Mesenchymal stem cell (in vitro differentiated cells and primary cell): ENCODE results near the gene NLRP5.
"Not testable (repeated sequence)": the region's sequence is repeated elsewhere in the genome, so short reads cannot be mapped to it uniquely, and the experiment has no call there.

Experiments
- DNase-seq: peaks from one replicate; pipeline ENCODE4 v3.0.0-alpha.2; 2013
- H2AFZ ChIP-seq: one replicate; pipeline ENCODE4 v1.6.1; 2013; ENCODE audit warnings: low read depth, mild to moderate bottlenecking, control low read depth, inconsistent platforms, low read length, moderate library complexity
- H2AK5ac ChIP-seq: 2 replicates; pipeline ENCODE4 v1.6.1; 2013; ENCODE audit warnings: low read length, moderate library complexity, mild to moderate bottlenecking, inconsistent platforms; ENCODE audit not compliant: severe bottlenecking
- H2BK120ac ChIP-seq: one replicate; pipeline ENCODE4 v1.6.1; 2013; ENCODE audit warnings: low read depth, mild to moderate bottlenecking, inconsistent platforms, low read length, moderate library complexity
- H2BK12ac ChIP-seq, 2 experiments: one replicate each; pipeline ENCODE4 v1.6.1; 2013; ENCODE audit warnings: inconsistent platforms in 2 of 2, low read length in 2 of 2, mild to moderate bottlenecking in 2 of 2, moderate library complexity in 2 of 2, control low read depth in 1 of 2
- H2BK15ac ChIP-seq: one replicate; pipeline ENCODE4 v1.6.1; 2013; ENCODE audit warnings: mild to moderate bottlenecking, low read depth, inconsistent platforms; ENCODE audit not compliant: poor library complexity, severe bottlenecking
- H2BK5ac ChIP-seq: 2 replicates; pipeline ENCODE4 v1.6.1; 2013; ENCODE audit warnings: low read depth, mild to moderate bottlenecking, low read length, control low read depth, inconsistent platforms; ENCODE audit not compliant: poor library complexity, severe bottlenecking
- H3K14ac ChIP-seq, 2 experiments: one replicate each; pipeline ENCODE4 v1.6.1; 2013; ENCODE audit warnings: inconsistent platforms in 2 of 2, low read length in 2 of 2, control low read depth in 1 of 2, mild to moderate bottlenecking in 1 of 2, moderate library complexity in 1 of 2
- H3K18ac ChIP-seq, 2 experiments: one replicate each; pipeline ENCODE4 v1.6.1; 2013; ENCODE audit warnings: inconsistent platforms in 2 of 2, low read length in 2 of 2, control low read depth in 1 of 2, low read depth in 1 of 2, mild to moderate bottlenecking in 1 of 2
- H3K23ac ChIP-seq, 2 experiments: one replicate each; pipeline ENCODE4 v1.6.1; 2013; ENCODE audit warnings: inconsistent platforms in 2 of 2, low read length in 2 of 2, mild to moderate bottlenecking in 2 of 2, moderate library complexity in 2 of 2, control low read depth in 1 of 2
- H3K27ac ChIP-seq: 2 replicates; pipeline ENCODE4 v1.5.1; 2013; ENCODE audit warnings: mild to moderate bottlenecking, moderate library complexity, low read length, control low read depth, inconsistent platforms; ENCODE audit not compliant: poor library complexity, severe bottlenecking
- H3K27me3 ChIP-seq, 2 experiments: 2 replicates each; pipeline versions ENCODE4 v1.6.1 to v1.7.0; 2013; ENCODE audit warnings: low read length in 2 of 2, mild to moderate bottlenecking in 2 of 2, moderate library complexity in 2 of 2, control low read depth in 1 of 2, inconsistent platforms in 1 of 2; ENCODE audit not compliant: control insufficient read depth in 1 of 2, insufficient read depth in 1 of 2
- H3K36me3 ChIP-seq, 2 experiments: 2 replicates each; pipeline versions ENCODE4 v1.6.1 to v1.7.0; 2013; ENCODE audit warnings: low read length in 2 of 2, control low read depth in 1 of 2, inconsistent platforms in 1 of 2, low read depth in 1 of 2, mild to moderate bottlenecking in 1 of 2; ENCODE audit not compliant: insufficient read depth in 2 of 2, control insufficient read depth in 1 of 2
- H3K4ac ChIP-seq, 2 experiments: one replicate each; pipeline ENCODE4 v1.6.1; 2013; ENCODE audit warnings: inconsistent platforms in 2 of 2, low read length in 2 of 2, mild to moderate bottlenecking in 2 of 2, moderate library complexity in 2 of 2, control low read depth in 1 of 2, low read depth in 1 of 2
- H3K4me1 ChIP-seq: 2 replicates; pipeline ENCODE4 v1.6.1; 2013; ENCODE audit warnings: low read depth, low read length, control low read depth; ENCODE audit not compliant: control insufficient read depth, insufficient read depth
- H3K4me2 ChIP-seq: 2 replicates; pipeline ENCODE4 v1.6.1; 2013; ENCODE audit warnings: low read length, mild to moderate bottlenecking, inconsistent platforms; ENCODE audit not compliant: poor library complexity, severe bottlenecking
- H3K4me3 ChIP-seq, 2 experiments: 2 replicates each; pipeline versions ENCODE4 v1.5.1 to v1.7.0; 2013; ENCODE audit warnings: low read length in 2 of 2, mild to moderate bottlenecking in 2 of 2, control low read depth in 1 of 2, low read depth in 1 of 2; ENCODE audit not compliant: insufficient read depth in 1 of 2
- H3K79me1 ChIP-seq: replicated peaks from 2 replicates; pipeline ENCODE4 v1.6.1; 2013; ENCODE audit warnings: mild to moderate bottlenecking, control low read depth, low read length, inconsistent platforms; ENCODE audit not compliant: poor library complexity, severe bottlenecking
- H3K9ac ChIP-seq: 2 replicates; pipeline ENCODE4 v1.7.0; 2013; ENCODE audit warnings: mild to moderate bottlenecking, low read length, moderate library complexity
- H3K9me3 ChIP-seq: 2 replicates; pipeline ENCODE4 v1.7.0; 2013; ENCODE audit warnings: mild to moderate bottlenecking, low read length; ENCODE audit not compliant: control insufficient read depth
- H4K8ac ChIP-seq: one replicate; pipeline ENCODE4 v1.6.1; 2013; ENCODE audit warnings: inconsistent platforms, mild to moderate bottlenecking, low read length, moderate library complexity
- H4K91ac ChIP-seq: one replicate; pipeline ENCODE4 v1.6.1; 2013; ENCODE audit warnings: mild to moderate bottlenecking, low read length, inconsistent platforms
- WGBS: methylation state at CpG from one replicate; pipeline ENCODE4 v1.1.7; 2013; ENCODE audit warnings: mixed read lengths; 5-methylcytosine and 5-hydroxymethylcytosine counted together

Gene NLRP5

GRCh38 chr19:55950566-55950965, 36.0 kb upstream of the NLRP5 start:
- WGBS, result 85% methylated on average over 19 of the region's 19 CpGs
- H3K4me2 ChIP-seq, H2BK120ac ChIP-seq, H3K14ac ChIP-seq, H3K27ac ChIP-seq, DNase-seq, H3K36me3 ChIP-seq, H3K23ac ChIP-seq, H3K27me3 ChIP-seq, H3K18ac ChIP-seq, H2BK5ac ChIP-seq, H4K8ac ChIP-seq, H2BK15ac ChIP-seq, H4K91ac ChIP-seq, H2BK12ac ChIP-seq, H2AK5ac ChIP-seq, H3K4me1 ChIP-seq, H3K4ac ChIP-seq, H2AFZ ChIP-seq, H3K9ac ChIP-seq, H3K79me1 ChIP-seq, H3K4me3 ChIP-seq: not testable (repeated sequence)
- peaks cover 33% of the 10 kb centered on the region for H3K9me3 ChIP-seq

- Histone ChIP-seq H2BK12ac (no peak overlapping the region), H3K4me1 (no peaks in the 10 kb centered on the region), H2BK5ac (no peak overlapping the region), H3K27me3 (no peaks in the 10 kb centered on the region), H4K8ac (no peak overlapping the region), H3K23ac (no peak overlapping the region), H3K4ac (no peak overlapping the region), H3K4me3 (no peak overlapping the region), H2AK5ac (no peak overlapping the region), H4K91ac (no peak overlapping the region), H3K36me3 (no peaks in the 10 kb centered on the region), H3K4me2 (no peak overlapping the region), H3K18ac (no peak overlapping the region), H3K9me3 (peaks cover 27% of the 10 kb centered on the region), H2BK120ac (no peak overlapping the region), H3K9ac (no peak overlapping the region), H2AFZ (no peak overlapping the region), H3K14ac (no peak overlapping the region), H3K79me1 (no peaks in the 10 kb centered on the region), H2BK15ac (no peak overlapping the region), H3K27ac (no peak overlapping the region)
- DNase-seq, result no peak
- WGBS, result 76% methylated on average over 4 of the region's 7 CpGs
Observed at GRCh38 chr19:55956431-55956830, 30.1 kb upstream of the NLRP5 start.

- Histone ChIP-seq H3K23ac (no peak overlapping the region), H2BK15ac (no peak overlapping the region), H3K27me3 (no peaks in the 10 kb centered on the region), H4K8ac (no peak overlapping the region), H3K14ac (no peak overlapping the region), H3K36me3 (no peaks in the 10 kb centered on the region), H4K91ac (no peak overlapping the region), H3K4me2 (no peak overlapping the region), H3K4me3 (no peak overlapping the region), H2BK5ac (no peak overlapping the region), H3K27ac (no peak overlapping the region), H2BK12ac (no peak overlapping the region), H3K4me1 (no peaks in the 10 kb centered on the region), H3K4ac (no peak overlapping the region), H3K9ac (no peak overlapping the region), H2AFZ (no peak overlapping the region), H3K18ac (no peak overlapping the region), H2BK120ac (no peak overlapping the region), H3K79me1 (no peaks in the 10 kb centered on the region), H3K9me3 (peaks cover 23% of the 10 kb centered on the region), H2AK5ac (no peak overlapping the region)
- WGBS, result 100% methylated on average over 1 of the region's 4 CpGs
- DNase-seq, result no peak
Observed at GRCh38 chr19:55958356-55958755, 28.2 kb upstream of the NLRP5 start.

- H3K9me3 ChIP-seq, result peaks cover 21% of the 10 kb centered on the region
- H3K14ac ChIP-seq, result no peak overlapping the region
- H3K23ac ChIP-seq, result no peak overlapping the region
- no peak overlapping the region for H2BK120ac ChIP-seq
- H3K36me3 ChIP-seq, result no peaks in the 10 kb centered on the region
- H3K4me2 ChIP-seq, result no peak overlapping the region
- H3K27ac ChIP-seq, result no peak overlapping the region
- 82% methylated on average over 6 of the region's 6 CpGs for WGBS
- no peak overlapping the region for H4K8ac ChIP-seq
- no peaks in the 10 kb centered on the region for H3K27me3 ChIP-seq
- no peaks in the 10 kb centered on the region for H3K79me1 ChIP-seq
- no peak overlapping the region for H3K4me3 ChIP-seq
- DNase-seq, result no peak
- H4K91ac ChIP-seq, result no peak overlapping the region
- no peak overlapping the region for H3K9ac ChIP-seq
- no peak overlapping the region for H2BK15ac ChIP-seq
- H3K4me1 ChIP-seq, result no peaks in the 10 kb centered on the region
- no peak overlapping the region for H3K18ac ChIP-seq
- H2AFZ ChIP-seq, result no peak overlapping the region
- H2BK5ac ChIP-seq, result no peak overlapping the region
- no peak overlapping the region for H2AK5ac ChIP-seq
- H2BK12ac ChIP-seq, result no peak overlapping the region
- no peak overlapping the region for H3K4ac ChIP-seq
Observed at GRCh38 chr19:55959996-55960675, 26.4 kb upstream of the NLRP5 start.
